ENCODE results near the gene SPATA31C1.

The SPATA31C1 gene

DNA sequence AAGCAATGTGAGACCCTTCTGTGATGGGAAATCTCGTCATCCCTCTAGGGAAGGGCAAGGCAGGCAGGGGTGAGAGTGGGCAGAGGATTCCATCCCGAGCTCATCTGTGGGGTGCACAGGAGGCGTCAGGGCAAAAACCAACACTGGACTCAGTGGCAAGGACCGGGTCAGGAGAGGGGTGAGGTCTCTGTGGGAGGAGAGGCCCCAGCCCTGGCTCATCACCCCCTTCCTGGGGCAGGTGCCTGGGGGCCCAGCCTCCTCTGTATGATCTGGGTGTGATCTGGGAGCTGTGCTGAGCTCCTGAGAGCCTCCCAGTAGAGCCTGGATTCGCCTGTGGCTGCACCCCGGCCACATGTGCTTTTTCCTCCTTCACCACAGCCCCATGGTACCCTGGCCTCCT, 34.5 kb upstream of the SPATA31C1 start:
- H3K27ac ChIP-seq, result no peak overlapping the region
- TF ChIP-seq, protein P1, sequence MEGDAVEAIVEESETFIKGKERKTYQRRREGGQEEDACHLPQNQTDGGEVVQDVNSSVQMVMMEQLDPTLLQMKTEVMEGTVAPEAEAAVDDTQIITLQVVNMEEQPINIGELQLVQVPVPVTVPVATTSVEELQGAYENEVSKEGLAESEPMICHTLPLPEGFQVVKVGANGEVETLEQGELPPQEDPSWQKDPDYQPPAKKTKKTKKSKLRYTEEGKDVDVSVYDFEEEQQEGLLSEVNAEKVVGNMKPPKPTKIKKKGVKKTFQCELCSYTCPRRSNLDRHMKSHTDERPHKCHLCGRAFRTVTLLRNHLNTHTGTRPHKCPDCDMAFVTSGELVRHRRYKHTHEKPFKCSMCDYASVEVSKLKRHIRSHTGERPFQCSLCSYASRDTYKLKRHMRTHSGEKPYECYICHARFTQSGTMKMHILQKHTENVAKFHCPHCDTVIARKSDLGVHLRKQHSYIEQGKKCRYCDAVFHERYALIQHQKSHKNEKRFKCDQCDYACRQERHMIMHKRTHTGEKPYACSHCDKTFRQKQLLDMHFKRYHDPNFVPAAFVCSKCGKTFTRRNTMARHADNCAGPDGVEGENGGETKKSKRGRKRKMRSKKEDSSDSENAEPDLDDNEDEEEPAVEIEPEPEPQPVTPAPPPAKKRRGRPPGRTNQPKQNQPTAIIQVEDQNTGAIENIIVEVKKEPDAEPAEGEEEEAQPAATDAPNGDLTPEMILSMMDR (conservative IDR thresholded peaks at IDR 0.05), result no peak

DNA sequence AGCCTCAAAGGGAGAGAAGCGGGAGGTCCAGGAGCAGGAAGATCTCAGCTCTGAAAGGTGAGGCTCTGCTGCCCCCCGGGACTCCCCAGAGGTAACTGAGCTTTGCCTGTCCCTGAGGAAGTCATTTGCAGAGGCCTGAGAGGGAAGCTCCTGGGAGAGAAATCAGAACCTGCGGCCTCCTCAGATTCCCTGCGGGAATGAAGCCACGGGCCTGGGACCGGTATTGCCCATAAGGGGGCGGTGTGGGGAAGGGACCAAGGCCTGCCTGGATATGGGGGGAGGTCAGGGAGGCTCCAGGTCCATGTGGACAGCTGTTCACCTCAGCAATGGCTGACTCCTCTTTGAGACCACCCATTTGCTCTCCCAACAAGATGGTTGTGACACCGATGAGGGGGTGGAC, 33.8 kb upstream of the SPATA31C1 start:
- TF ChIP-seq, protein P1 (conservative IDR thresholded peaks at IDR 0.05), result peak; percentile 22
- H3K27ac ChIP-seq, result no peak overlapping the region

DNA sequence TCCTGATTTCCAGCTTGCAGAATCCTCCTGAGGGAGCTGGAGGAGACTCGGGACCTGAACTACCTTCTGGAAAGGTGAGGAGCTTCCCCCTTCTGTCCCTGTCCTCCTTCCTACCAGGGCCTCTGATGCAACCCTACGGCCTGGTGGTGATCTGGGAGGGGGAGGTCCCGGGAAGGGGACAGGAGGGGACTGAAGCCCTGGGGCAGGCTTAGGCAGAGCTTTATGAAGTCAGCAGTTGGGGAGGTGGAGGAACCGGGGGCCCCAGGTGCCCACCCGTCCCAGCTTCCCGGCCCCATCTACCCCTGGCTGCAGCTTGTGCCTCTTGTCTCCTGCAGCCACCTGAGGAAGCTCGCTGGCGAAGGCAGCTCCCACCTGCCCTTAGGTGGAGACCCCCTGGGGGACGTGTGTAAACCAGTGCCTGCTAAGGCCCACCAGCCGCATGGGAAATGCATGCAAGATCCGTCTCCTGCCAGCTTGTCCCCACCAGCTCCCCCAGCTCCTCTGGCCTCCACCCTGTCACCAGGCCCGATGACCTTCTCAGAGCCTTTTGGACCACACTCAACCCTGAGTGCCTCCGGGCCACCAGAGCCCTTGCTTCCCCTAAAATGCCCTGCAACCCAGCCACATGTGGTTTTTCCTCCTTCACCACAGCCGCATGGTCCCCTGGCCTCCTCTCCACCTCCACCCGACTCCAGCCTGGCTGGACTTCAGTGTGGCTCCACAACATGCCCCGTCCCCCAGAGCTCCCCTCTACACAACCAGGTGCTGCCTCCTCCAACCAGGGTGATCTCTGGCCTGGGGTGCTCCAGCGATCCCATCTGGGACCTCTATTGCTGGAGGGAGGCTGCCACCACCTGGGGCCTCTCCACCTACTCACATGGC, 32.9 kb upstream of the SPATA31C1 start:
- TF ChIP-seq, protein P1 (conservative IDR thresholded peaks at IDR 0.05), result no peak
- H3K27ac ChIP-seq, result no peak overlapping the region

DNA sequence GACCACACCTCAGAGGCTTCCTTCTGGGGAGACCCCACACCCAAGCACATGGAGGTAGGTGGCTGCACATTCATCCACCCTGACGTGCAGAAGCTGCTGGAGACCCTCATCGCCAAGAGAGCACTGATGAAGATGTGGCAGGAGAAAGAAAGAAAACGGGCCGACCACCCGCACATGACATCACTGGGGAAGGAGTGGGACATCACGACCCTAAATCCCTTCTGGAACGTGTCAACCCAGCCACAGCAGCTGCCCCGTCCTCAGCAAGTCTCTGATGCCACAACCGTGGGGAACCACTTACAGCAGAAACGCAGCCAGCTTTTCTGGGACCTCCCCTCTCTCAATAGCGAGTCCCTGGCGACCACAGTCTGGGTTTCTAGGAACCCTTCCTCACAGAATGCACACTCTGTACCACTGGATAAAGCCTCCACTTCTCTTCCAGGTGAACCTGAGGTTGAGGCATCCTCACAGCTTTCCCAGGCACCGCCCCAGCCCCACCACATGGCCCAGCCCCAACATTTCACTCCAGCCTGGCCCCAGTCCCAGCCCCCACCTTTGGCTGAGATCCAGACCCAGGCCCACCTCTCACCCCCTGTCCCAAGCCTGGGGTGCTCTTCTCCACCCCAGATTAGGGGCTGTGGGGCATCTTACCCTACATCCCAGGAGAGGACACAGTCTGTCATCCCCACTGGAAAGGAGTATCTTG, 32.1 kb upstream of the SPATA31C1 start:
- no peak overlapping the region for H3K27ac ChIP-seq
- TF ChIP-seq, protein P1 (conservative IDR thresholded peaks at IDR 0.05), result no peak

- TF ChIP-seq, protein P1 (conservative IDR thresholded peaks at IDR 0.05), result no peak
Observed at GRCh38 chr9:87886210-87886932, 31.4 kb upstream of the SPATA31C1 start.

DNA sequence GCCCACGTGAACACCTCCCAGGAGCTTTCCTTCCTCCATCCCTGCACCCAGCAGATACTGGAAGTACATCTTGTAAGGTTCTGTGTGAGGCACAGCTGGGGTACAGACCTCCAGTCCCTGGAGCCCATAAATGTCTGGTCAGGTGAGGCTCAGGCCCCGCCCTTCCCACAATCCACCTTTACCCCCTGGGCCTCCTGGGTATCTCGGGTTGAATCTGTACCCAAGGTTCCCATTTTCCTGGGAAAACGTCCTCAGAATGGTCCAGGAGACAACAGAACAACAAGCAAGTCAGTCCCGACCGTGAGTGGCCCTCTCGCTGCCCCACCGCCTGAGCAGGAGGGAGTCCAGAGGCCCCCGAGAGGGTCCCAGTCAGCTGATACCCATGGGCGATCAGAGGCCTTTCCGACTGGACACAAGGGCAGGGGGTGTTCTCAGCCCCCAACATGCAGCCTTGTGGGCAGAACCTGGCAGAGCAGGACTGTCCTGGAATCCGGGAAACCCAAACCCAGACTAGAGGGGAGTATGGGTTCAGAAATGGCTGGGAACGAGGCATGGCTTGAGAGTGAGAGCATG, 30.7 kb upstream of the SPATA31C1 start:
- TF ChIP-seq, protein P1 (conservative IDR thresholded peaks at IDR 0.05), result no peak

More at GRCh38 chr9:87886210-87886932, 31.4 kb upstream of the SPATA31C1 start:
- H3K27ac ChIP-seq, result no peak overlapping the region

More for the DNA sequence above, 30.7 kb upstream of the SPATA31C1 start:
- no peak overlapping the region for H3K27ac ChIP-seq

Measured in VCaP (cell line).